OCI-M1 (cell line): Measurements from ENCODE around the gene OXSM.
A peak's percentile ranks its signal among the peaks of the same experiment; 100 is the strongest.

Experiments used
- DNase-seq: peaks from one replicate; lab custom pipeline; 2025; lab: John Stamatoyannopoulos, UW

OXSM gene

DNA sequence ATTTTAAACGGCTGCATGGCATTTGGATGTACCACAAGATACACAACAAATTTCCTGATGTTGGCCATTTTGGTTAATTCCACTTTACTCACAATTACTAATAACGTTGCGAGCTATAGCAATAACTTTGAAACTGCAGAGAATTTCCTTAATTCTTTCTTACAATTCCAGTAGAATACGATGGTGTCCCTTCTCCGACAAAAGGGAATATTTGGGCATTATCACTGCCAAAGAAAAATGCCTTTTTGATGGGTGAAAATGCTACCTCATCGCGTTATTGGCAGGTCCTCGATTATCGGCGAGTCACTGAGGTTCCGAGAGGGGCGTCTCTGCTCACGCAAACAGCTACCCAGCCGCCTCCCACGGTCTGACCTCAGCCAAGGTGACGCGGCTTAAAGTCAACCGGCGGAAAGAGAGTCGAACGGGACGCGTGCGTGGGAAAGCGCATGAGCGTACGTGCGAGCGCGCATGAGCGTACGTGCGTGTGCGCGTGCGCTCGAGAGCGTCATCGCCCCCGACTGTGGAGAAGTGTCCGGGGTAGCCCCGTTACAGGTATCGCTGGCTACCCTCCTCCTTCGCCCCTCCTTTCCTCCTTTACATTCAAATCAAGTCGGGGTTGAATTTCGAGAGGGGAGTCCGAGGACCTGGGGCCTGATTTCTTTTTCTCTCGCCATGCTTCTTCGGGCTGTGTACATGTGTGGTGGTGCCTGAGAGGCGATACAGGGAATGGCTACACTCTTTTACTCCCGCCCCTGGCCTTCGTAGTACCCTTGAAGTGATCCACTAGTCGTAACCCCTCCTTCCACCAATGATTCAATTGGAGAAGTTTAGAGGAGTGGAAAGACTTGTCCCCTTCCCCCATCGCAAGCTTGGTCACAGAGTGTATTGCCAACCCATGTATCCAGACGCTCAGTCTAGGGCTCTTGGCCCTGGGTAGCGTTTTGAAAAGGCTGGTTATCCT, at the start of gene OXSM:
Gene OXSM (plus strand): TSS at position 495 of the 961 bp plus-strand sequence. CDS start 931 bp downstream, outside the sequence.
- DNase-seq = peak; percentile 96

DNA sequence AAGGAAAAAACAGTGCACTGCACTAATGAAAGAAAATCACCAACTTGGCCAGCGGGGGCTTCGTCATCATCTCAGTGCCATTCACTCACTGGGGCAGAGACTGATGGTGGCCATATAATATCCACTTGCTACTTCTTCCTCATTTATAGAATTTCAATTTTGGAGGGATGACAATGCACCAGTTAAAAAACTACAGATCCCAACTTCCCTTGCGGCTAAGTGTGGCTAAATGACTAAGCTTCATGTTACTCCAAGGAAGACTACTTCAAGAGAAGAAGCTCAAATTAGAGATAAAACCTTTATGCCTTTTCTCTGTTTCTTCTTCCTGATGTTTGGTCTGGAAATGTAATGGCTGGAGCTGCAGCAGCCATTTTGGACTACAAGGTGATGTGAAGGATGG, 45.4 kb upstream of the OXSM start:
- DNase-seq = no peak

DNA sequence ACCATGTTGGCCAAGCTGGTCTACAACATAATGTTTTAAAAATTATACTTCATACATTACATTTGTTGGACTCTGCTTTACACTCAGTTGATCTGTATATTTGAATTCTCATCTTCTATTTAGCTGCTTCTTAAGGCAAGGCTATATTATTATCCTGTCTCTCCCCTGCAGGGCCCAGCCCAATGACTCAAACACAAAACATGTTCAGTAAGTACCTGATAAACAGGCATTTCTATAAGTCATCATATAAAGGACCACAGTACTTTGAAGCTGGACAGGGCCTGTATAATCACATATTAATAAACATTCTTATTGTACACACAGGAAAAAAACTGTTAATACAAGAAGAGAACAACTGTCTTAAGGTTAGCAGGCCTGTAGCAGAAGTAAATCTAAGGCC, 42.9 kb upstream of the OXSM start:
- no peak for DNase-seq

DNA sequence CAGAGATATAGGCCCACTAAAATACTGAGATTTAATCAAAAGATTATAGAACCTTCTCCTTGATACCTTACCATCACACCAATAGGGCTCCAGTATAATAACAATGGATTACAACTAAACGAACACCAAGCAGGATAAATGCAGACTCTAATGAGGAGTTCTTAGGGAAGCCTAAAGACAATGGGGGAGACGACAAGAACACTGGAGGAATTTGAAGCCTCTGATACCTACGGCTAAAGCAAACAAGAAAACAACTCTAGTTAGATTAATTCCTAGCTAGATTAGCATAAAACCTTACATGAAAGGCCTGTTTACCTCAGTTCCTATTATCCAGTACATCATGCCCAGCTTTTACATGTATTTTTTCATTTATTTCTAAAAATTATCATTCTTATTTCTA, 41.7 kb upstream of the OXSM start:
- no peak for DNase-seq

DNA sequence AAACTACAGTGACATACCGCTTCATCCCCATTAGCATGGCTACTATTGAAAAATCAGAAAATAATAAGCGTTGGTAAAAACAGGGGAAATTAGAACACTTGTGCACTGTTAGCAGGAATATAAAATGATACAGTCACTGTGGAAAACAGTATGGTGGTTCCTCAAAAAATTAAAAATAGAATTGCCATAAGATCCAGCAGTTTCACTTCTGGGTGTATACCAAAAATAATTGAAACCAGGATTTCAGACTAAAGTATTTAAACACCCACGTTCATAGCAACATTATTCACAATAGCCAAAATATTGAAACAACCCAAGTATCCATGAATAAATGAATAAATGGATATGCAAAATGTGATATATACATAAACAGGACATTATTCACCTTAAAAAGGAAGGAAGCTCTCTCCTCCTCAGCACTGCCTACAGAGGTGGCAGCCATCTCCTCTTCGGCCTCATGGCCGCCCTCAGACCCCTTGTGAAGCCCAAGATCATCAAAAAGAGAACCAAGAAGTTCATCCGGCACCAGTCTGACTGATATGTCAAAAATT, 40.8 kb upstream of the OXSM start:
- no peak for DNase-seq

DNA sequence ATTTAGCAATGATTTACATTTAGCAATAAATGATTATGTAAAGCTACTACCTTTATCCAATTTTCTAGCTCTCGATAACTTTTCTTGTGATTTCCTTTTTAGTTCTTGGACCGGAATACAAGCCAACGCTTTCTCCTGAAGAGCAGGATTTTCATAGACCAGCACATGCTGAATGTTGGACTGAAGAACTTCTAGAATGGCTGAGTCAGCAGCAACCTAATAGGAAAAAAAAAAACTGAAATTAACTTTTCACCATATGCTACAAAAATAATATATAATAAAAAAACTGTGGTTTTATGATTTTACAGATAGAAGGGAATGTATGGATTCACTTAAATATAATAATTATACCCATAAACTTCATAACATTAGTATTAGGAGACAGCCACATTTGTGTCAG, 38.8 kb upstream of the OXSM start:
- no peak for DNase-seq

DNA sequence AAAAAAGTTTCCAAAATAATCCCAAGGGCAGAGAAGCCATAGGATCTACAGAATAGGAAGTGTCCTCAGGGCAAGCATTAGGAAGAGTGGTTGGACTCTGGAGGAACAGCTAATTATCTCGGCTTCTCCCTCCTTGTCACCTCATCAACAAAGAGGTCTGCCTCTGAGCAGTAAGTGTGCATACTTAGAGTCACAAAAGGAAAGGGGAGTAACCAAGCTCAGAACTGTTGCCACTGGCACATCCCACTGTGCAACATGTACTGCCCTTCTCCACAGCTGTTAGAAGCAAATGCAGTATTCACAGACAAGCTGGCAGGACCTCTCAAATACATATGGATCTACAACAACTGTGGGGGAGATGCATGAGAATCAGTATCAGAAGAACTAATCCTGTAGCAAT, 38.2 kb upstream of the OXSM start:
- DNase-seq = no peak

DNA sequence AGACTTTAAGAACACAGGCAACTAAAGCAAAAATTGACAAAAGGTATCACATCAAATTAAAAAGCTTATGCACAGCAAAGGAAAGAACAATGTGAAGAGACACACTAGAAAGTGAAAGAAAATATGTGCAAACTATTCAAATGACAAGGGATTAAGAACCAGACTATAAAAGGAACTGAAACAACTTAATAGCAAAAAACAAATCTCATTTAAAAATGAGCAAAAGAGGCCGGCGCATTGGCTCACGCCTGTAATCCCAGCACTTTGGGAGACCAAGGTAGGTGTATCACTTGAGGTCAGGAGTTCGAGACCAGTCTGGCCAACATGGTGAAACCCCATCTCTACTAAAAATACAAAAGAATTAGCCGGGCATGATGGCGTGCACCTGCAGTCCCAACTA, 21.0 kb upstream of the OXSM start:
- no peak for DNase-seq

DNA sequence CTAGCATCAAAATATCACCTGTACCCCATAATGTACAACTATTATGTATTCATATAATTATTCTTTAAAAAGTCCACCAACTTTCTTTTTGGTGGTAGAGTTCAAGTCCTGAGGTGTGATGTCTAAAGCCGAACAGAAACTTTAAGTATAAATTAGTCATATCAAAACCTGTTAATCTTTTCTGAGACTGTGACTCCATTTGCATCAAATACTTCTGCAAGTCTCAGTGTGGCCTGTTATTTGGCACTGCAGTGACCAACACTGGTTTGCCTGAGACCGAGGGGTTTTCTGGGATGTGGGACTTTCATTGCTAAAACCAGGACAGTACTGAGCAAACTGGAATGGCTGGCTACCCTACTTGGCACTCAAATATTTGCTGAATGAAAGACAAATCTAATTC, 14.0 kb upstream of the OXSM start:
- no peak for DNase-seq

DNA sequence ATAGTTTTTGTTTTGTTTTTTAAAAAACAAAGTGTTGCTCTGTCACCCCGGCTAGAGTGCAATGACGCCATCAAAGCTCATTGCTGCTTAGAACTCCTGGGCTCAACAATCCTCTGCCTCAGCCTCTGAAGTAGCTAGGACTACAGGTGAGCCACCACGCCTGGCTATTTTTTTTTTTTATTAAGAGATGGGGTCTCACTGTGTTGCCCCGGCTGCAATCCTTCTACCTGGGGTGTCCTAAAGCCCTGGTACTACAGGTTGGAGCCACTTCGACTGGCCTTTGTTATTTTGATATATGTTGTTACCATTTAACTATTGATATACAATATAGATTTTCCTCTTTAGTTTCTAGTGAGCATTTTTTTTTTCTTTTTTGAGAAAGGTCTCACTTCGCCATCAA, 9.3 kb upstream of the OXSM start:
- DNase-seq = no peak

DNA sequence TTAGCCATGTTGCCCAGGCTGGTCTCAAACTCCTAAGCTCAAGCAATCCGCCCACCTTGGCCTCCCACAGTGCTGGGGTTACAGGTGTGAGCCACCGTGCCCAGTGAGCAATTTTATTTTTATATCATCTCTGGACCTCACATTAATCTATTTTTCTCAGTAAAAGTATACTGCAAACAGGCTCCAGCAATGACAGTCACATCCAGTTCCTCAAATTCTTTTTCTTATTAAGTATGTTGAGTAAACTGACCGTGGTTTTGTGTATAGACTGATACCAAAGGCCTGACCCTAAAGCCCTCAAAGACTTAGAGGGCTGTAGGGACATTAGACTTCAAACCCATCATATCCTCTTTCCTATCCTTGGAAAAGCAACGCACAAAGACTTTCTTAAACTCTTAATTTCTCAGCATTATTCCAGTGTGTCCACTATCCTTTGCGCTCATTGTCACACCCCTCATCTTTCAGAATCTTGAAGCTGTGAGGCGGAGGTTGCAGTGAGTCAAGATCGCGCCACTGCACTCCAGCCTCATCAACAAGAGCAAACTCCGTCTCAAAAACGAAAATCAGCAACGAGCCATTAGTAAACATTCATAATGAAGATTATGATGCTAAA, 8.6 kb upstream of the OXSM start:
- peak; percentile 10 for DNase-seq

DNA sequence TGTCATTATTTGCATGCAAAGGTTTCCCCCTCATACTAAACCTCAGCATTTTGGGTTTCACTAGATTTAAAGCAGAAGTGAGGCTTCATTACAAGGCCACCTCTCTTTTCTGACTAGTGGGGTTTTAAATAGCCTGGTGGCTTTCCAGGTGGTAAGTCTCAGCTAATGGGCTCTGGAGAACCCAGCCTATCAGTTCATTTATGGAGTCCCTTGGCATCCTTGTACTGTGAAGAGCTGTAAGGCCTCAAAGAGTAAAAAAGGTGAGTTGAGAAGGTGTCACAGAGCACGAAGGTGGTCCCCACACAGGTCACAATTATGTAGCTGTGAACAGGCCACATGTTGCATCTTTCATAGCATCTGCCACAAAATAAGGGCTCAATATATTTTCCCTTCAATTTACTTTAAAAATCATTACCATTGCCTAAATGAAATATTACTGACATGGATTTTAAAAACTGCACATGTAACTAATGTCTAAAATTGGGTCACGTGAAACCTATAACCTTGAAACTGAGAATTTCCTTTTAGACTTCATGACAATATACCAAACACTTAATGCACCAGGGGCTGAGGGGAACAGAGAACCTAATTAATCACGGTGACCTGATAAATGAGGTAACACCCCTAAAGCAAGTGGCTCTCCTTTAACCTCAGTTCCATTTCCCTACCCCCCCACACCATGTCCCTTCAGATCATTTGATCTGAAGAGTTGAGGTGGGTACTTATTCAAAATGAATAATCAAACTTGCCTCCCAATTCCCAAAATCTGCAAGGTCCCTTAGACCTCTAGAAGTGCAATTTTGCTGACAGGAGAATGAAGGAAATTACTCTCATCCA, 7.9 kb upstream of the OXSM start:
- DNase-seq = peak; percentile 39

DNA sequence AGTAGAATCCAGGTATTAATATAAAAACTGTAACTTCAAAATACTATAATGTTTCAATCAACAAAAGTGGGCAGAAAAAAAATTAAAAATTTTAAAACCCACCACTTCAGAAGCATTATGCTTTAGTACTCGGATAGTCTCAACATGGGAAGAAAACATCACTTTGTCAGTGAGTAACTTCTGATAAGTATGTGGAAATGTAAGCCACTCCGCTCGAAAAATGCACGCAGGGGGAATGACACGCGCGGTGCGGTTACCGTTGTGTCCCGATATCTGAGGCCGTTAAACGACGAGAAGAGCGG, 7.3 kb upstream of the OXSM start:
- no peak for DNase-seq

DNA sequence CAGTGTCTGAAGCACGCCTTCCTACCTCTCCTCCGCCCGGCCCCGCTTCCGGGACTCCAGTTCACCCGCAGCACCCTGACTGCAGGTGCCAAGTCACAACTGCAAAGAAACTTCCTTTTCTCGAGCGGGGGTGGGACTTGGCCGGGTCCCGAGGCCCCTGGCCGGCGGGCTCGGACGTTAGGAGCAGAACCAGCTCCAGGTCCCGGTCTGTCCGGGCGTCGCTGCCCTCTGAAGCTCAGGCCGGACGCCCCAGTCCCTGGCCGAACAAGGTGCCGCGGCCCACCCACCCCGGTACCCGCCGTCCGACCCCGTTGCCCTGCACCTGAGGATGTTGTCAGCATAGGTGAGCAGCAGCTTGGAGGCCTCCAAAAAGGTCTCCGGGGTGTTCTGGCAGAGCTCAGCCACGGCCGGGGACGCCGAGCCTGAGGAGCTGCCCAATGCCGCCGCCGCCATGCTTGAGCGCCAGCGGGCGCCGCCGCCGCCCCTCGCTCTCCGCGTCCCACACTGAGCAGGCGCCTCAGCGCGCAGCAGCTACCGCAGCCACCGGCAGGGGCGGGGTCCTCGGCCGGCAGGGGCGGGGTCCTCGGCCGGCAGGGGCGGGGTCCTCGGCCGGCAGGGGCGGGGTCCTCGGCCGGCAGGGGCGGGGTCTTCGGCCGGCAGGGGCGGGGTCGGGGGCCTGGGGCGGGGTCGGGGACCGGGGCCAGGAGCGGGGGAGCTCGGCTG, 6.8 kb upstream of the OXSM start, which contains the start of gene NGLY1:
Gene NGLY1 (minus strand): TSS at position 506 of the 723 bp plus-strand sequence. CDS start 53 bp downstream, at position 453.
- peak; percentile 87 for DNase-seq

DNA sequence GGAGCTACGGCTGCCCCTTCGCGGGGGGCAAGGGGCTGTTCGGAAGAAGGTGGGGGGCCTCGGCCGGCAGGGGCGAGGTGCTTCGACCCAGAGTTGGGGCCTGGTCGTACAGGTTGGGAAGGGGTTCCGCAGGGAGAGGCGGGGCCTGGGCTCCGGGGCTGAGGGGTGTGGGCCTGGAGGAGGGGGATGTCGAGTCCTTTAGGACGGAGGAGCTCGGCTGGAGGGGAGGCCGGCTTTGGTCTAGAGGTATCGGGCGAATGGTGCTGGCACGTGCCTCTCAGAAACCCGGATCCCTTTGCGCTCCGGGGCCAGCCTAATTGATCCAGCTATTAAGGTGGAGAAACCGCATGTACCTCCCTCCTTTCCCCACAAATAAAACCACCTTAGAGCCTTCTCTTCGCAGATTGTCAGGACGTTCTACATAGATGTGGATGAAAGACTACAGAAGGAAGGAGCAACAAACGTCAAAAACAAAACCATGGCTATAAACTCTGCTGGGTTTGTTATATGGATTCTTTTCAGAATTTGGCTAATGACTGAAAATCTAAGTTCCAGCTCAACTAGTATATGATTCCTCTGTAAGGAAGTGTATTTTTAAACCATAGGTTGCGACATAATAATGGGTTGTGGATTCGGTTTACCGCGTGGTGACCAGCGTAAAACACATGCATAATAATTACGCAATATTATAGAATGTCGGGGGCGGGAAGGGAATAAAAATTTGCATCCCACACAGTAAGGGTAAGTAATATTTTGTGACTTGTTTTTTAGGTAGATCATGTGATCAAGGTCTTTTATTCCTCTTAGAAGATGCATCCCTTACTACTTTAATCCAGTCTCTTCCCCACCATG, 6.0 kb upstream of the OXSM start:
- DNase-seq = peak; percentile 72

DNA sequence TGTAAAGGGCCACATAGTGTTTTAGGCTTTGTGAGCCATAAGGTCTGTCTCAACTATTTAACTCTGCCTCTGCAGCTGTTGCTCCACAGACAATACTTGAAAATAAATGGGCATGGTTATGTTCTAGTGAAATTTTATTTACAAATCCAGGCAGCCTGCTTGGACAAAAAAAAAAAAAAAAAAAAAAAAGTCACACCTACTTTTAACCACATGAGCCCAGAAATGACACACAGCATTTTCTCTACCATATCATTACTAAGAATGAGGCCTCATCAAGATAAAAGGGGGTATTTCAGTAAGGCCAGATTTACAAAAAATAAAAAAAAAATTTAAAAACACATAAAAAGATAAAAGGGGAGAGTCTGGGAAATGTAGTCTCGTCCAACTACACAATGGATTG, 4.9 kb upstream of the OXSM start:
- DNase-seq = no peak

DNA sequence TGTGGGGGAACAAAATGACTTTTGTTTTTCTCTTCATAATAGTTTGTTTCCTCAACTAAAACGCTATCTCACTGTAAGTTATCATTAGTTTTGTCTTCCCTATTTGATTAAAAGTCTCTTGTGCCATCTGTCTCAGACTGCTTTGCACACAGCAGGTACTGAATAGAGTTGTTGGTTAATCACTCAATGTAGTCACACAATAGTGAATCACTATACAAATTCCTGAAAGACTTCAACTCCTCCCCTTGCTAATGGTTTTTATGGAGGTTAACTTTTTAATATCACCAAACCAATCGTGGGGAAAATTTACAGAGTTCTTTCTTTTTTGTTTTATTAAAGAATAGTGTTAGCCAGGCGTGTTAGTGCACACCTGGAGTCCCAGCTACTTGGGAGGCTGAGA, 4.1 kb upstream of the OXSM start:
- DNase-seq = no peak

DNA sequence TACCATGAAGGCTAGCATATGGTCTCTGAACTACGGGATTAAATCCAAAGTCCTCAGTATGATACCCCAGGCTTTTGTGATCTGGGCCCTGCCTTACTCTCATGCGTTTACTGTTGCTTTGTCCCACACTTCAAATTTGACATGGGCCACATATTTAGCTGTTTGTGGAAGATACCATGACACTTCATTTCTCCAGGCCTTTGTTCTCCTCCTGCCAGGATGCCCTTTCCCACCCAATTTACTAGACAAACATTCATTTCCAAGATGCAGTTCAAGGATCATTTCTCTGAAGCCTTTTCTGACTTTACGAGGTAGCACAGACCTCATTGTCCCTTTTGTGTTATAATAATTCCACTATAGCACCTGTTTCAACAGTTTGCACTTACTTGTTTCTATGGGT, 2.2 kb upstream of the OXSM start:
- DNase-seq = no peak

DNA sequence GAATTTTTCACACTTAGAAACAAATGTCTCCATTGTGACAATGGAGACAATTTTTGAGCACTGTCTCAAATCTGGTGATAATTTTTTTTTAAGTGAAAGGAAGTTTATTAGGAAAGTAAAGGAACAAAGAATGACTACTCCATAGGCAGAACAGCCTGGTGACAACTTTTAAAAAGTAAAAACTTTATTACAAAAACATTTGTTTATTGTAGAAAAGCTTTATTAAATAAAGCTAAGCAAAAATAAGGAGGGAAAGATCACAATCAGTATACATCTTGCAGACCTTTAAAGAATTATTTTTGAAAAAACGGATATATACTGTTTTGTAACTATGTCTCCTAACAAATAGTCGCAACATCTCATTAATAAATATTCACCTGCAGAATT, 688 bp upstream of the OXSM start:
- DNase-seq = no peak

DNA sequence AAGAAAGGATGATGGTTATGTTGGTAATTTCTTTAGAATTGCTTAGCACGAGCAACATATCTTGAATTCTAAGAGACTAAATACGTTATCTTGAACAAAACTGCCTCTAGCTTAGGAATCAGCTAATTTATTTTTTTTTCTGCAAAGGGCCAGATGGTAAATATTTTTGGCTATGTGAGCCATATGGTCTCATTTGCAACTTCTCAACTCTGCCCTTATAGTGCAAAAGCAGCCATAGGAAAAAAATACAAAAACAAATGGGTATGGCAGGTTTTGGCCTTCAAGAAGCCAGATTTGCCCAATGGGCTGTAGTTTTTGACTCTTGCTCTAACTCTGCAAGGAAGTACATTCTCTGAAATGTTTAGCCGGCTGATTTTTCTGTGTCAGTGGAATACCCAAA, 11.9 kb downstream of the OXSM start:
- DNase-seq = no peak

DNA sequence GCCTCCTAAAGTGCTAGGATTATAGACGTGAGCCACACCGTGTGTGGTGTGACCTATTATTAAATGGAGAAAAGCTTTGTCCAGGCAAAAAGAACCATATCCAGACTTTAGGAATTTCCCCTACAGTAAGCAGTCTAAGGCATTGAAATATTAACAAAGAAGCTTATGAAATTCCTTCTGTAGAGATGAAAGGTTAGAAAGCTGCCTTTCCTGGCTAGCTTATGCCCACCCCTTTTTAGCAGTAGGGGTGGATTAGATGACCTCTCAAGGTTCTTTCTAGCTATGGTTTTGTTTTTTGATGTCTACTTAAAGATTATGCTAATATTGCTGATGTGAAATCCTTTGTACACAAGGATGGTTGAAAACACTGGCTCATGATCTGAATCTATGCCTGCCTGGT, 13.9 kb downstream of the OXSM start:
- DNase-seq = no peak
